NCI-H82 treated with DMSO at 0.1 percent for 48 hours (cell line): ENCODE measurements around the gene ADAMTS17.

Experiments used
- DNase-seq: peaks from one replicate; lab custom pipeline; 2025; ENCODE audit not compliant: unreplicated experiment; lab: John Stamatoyannopoulos, UW

The ADAMTS17 gene

GRCh38 chr15:100202309-100202960 lies 139.3 kb downstream of the ADAMTS17 start:
- DNase-seq, result no peak

- DNase-seq, result no peak
These were observed 140.1 kb downstream of the ADAMTS17 start for GRCh38 chr15:100201376-100202280.

- DNase-seq, result no peak
These were observed 141.4 kb downstream of the ADAMTS17 start for GRCh38 chr15:100200287-100200880.

- DNase-seq, result no peak
These were observed 142.0 kb downstream of the ADAMTS17 start for GRCh38 chr15:100199711-100200286.

- DNase-seq, result no peak
These were observed 143.3 kb downstream of the ADAMTS17 start for GRCh38 chr15:100198442-100198841.

- no peak for DNase-seq
These were observed 145.3 kb downstream of the ADAMTS17 start for GRCh38 chr15:100196326-100197058.

GRCh38 chr15:100194996-100195395 lies 146.8 kb downstream of the ADAMTS17 start:
- no peak for DNase-seq

- no peak for DNase-seq
These were observed 148.4 kb downstream of the ADAMTS17 start for GRCh38 chr15:100193277-100193860.

- no peak for DNase-seq
These were observed 149.4 kb downstream of the ADAMTS17 start for GRCh38 chr15:100192097-100193080.

- no peak for DNase-seq
These were observed 150.6 kb downstream of the ADAMTS17 start for GRCh38 chr15:100191161-100191560.

- no peak for DNase-seq
These were observed 151.1 kb downstream of the ADAMTS17 start for GRCh38 chr15:100190675-100191074.

- no peak for DNase-seq
These were observed 151.9 kb downstream of the ADAMTS17 start for GRCh38 chr15:100189849-100190248.

- DNase-seq, result no peak
These were observed 152.5 kb downstream of the ADAMTS17 start for GRCh38 chr15:100189319-100189718.

- no peak for DNase-seq
These were observed 154.1 kb downstream of the ADAMTS17 start for GRCh38 chr15:100187677-100188076.

- no peak for DNase-seq
These were observed 154.8 kb downstream of the ADAMTS17 start for GRCh38 chr15:100186960-100187359.

GRCh38 chr15:100186366-100186765 lies 155.4 kb downstream of the ADAMTS17 start:
- DNase-seq, result no peak

GRCh38 chr15:100183921-100184495 lies 157.8 kb downstream of the ADAMTS17 start:
- DNase-seq, result no peak

GRCh38 chr15:100180921-100181320 lies 160.9 kb downstream of the ADAMTS17 start:
- DNase-seq, result no peak
